Epithelial cell of proximal tubule (primary cell): ENCODE results near the gene MLXIPL. TPM values are rescaled to one million over a fixed set of nuclear protein-coding genes. Genes with fewer than 3 reads are reported as not detected.
"Not testable (repeated sequence)": the region's sequence is repeated elsewhere in the genome, so short reads cannot be mapped to it uniquely, and the experiment has no call there.

Source experiments
- DNase-seq: peaks from one replicate; pipeline ENCODE4 v3.0.0-alpha.2; 2011; ENCODE audit warnings: low read depth
- H3K4me3 ChIP-seq: 2 replicates; pipeline ENCODE4 v1.5.1; 2011; ENCODE audit warnings: low read depth, mild to moderate bottlenecking, low read length
- total RNA-seq: library from RNA; depleted of rRNA; stranded (reverse); fragments of >200 nt; gene quantifications from 2 replicates; pipeline ENCODE4 v1.2.3, GENCODE V29; 2015
- TF ChIP-seq, protein P1 (sequence below): conservative IDR thresholded peaks from 2 replicates; pipeline ENCODE4 v1.5.1; 2012; ENCODE audit warnings: low read depth, mild to moderate bottlenecking, low read length

MLXIPL gene
- total RNA-seq, 1 donor from 2014 or later = not detected

- no peak for DNase-seq
- TF ChIP-seq, protein P1, sequence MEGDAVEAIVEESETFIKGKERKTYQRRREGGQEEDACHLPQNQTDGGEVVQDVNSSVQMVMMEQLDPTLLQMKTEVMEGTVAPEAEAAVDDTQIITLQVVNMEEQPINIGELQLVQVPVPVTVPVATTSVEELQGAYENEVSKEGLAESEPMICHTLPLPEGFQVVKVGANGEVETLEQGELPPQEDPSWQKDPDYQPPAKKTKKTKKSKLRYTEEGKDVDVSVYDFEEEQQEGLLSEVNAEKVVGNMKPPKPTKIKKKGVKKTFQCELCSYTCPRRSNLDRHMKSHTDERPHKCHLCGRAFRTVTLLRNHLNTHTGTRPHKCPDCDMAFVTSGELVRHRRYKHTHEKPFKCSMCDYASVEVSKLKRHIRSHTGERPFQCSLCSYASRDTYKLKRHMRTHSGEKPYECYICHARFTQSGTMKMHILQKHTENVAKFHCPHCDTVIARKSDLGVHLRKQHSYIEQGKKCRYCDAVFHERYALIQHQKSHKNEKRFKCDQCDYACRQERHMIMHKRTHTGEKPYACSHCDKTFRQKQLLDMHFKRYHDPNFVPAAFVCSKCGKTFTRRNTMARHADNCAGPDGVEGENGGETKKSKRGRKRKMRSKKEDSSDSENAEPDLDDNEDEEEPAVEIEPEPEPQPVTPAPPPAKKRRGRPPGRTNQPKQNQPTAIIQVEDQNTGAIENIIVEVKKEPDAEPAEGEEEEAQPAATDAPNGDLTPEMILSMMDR = no peak
- peak overlapping the region; percentile 33 for H3K4me3 ChIP-seq
Measured at GRCh38 chr7:73565675-73566340, 58.5 kb downstream of the MLXIPL start.

- no peak overlapping the region for H3K4me3 ChIP-seq
- DNase-seq = peak; percentile 55
- TF ChIP-seq, protein P1 = no peak
Measured at GRCh38 chr7:73560109-73560835, 64.0 kb downstream of the MLXIPL start.

GRCh38 chr7:73557397-73558257, 66.7 kb downstream of the MLXIPL start, which contains the start of gene BCL7B:
TSS of gene BCL7B (minus strand) at chr7:73557690. CDS start at chr7:73557578, 112 bp downstream.
- no peak for DNase-seq
- TF ChIP-seq, protein P1 = no peak
- peak within 1 kb of the TSS; percentile 91 for H3K4me3 ChIP-seq

- DNase-seq = no peak
- TF ChIP-seq, protein P1 = no peak
- H3K4me3 ChIP-seq = peak overlapping the region; percentile 91
Measured at GRCh38 chr7:73557108-73557396, 67.3 kb downstream of the MLXIPL start.

DNA sequence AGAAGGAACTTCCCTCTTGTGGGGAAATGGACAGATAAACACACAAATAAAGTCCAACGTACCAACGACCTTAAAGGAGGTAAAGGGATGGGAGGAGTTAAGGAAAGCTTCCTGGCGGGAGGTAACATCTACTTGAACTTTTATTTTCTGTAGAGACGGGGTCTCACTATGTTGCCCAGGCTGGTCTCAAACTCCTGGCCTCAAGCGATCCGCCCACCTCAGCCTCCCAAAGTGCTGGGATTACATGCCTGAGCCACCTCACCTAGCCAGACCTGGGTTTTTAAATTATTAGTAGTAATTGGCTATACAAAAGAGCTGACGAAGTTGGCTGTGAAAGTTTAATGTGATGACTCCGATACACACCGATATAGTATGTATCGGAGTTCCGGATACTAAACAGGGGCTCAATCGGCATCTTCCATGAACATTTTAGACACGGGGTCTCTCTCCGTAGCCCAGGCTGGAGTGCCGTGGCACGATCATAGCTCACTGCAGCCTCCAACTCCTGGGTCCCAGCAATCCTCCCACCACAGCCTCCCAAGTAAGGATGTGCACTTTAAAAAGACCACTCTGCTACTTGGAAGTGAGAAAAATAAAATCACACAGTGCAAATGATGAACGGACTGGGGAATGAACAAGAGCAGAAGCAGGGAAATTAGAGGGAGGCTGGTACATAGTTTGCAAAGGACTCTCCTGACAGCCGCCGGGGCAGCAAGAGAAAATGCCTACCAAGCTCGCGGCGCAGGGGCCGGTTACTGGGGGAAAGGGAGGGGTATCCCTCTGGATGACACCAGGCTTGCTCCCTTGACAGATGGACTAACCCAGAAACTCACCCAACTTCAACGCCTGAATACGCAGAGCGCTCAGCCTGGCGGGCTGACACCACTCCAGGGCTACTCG, 67.9 kb downstream of the MLXIPL start:
- peak overlapping the region; percentile 91 for H3K4me3 ChIP-seq
- DNase-seq = no peak
- TF ChIP-seq, protein P1 = no peak

GRCh38 chr7:73555411-73555982, 68.8 kb downstream of the MLXIPL start:
- no peak for DNase-seq
- TF ChIP-seq, protein P1 = no peak
- peak overlapping the region; percentile 91 for H3K4me3 ChIP-seq

- not testable (repeated sequence) for DNase-seq, H3K4me3 ChIP-seq
Measured at GRCh38 chr7:73550093-73550492, 74.2 kb downstream of the MLXIPL start.
